Breast epithelium (tissue), 4 donors: ENCODE measurements around the gene HSPG2. TPM values are rescaled to one million over a fixed set of nuclear protein-coding genes. Genes with fewer than 3 reads are reported as not detected.

ENCODE experiments used
- DNase-seq, 2 donors: peaks; one replicate each; pipeline ENCODE4 v3.0.0-alpha.2; 2019; ENCODE audit warnings: low spot score in 2 of 2
- H3K27ac ChIP-seq, 2 donors: fragments of 200-600 bp; sonication (generic) in 1 of 2; one replicate each; pipeline ENCODE4 v1.5.1; 2016 to 2019; ENCODE audit warnings: mild to moderate bottlenecking in 1 of 2
- H3K27me3 ChIP-seq, 2 donors: fragments of 200-600 bp; sonication (generic) in 1 of 2; one replicate each; pipeline versions ENCODE4 v1.5.1 to v1.6.0; 2017 to 2019; ENCODE audit warnings: control low read depth in 1 of 2, mild to moderate bottlenecking in 1 of 2
- H3K36me3 ChIP-seq: fragments of 200-600 bp; one replicate; pipeline ENCODE4 v1.5.1; 2019
- H3K4me1 ChIP-seq, 2 donors: fragments of 200-600 bp; sonication (generic); one replicate each; pipeline ENCODE4 v1.5.1; 2016 to 2019; ENCODE audit warnings: control low read depth in 1 of 2
- H3K4me3 ChIP-seq, 3 donors: fragments of 200-600 bp; sonication (generic); 1 replicate in 2 of 3; 2 replicates in 1 of 3; pipeline ENCODE4 v1.5.1; 2016 to 2019; ENCODE audit warnings: mild to moderate bottlenecking in 3 of 3, moderate library complexity in 2 of 3
- H3K9me3 ChIP-seq, 2 donors: fragments of 200-600 bp; sonication (generic) in 1 of 2; one replicate each; pipeline ENCODE4 v1.5.1; 2016 to 2019; ENCODE audit warnings: control low read depth in 1 of 2
- POLR2A ChIP-seq: fragments of 450-650 bp; IDR thresholded peaks from one replicate; pipeline ENCODE4 v1.6.1; 2016; ENCODE audit warnings: antibody characterized with exemption, mild to moderate bottlenecking, moderate library complexity
- POLR2AphosphoS5 ChIP-seq, 3 donors: sonication (generic); formaldehyde crosslinking; IDR thresholded peaks; one replicate each; pipeline ENCODE4 v1.6.1; 2017; ENCODE audit warnings: antibody characterized with exemption in 3 of 3
- intact Hi-C: fragments of 100-400 bp; cut with DNase I; formaldehyde crosslinking; loops from one replicate; pipeline ENCODE4 v1.15.1; 2023; ENCODE audit warnings: low total_unique reads
- total RNA-seq, 3 donors: library from RNA; depleted of rRNA; stranded (reverse); fragments of >200 nt; gene quantifications; one replicate each; pipeline ENCODE4 v1.1.0, GENCODE V29; 2016
- TF ChIP-seq, protein P1 (sequence below), 3 donors: fragments of 450-650 bp; IDR thresholded peaks; one replicate each; pipeline ENCODE4 v1.5.1; 2016 to 2017; ENCODE audit warnings: antibody characterized with exemption in 3 of 3, mild to moderate bottlenecking in 3 of 3, moderate library complexity in 3 of 3

The HSPG2 gene
- total RNA-seq, 3 donors from 2014 or later: 48.3 to 219 (median 95.0) TPM

DNA sequence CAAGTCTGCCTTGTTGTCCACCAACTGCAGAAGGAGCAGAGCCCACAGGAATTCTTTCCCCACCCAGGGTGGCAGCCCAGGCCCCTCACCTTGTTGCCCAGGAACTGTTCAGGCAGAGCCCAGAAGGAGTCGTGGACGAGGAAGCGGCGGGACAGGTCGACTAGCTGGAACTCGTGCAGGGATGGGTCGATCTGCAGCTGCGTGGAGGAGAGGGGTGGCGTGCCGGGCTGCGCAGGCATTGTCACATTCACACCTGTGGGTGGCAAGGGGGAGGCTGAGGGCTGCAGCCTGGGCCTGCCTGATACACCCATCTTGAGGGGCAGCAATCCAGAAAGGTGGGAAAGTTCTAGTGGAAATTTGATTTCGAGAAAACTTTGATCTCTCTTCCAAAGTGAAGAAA, 55.9 kb downstream of the HSPG2 start:
- Histone ChIP-seq H3K27ac (no peak overlapping the region), H3K4me3 (no peak overlapping the region), H3K4me1 (no peaks in the 10 kb centered on the region), H3K27me3 (no peaks in the 10 kb centered on the region), H3K36me3 (peaks cover 10% of the 10 kb centered on the region), H3K9me3 (no peaks in the 10 kb centered on the region)
- DNase-seq: no peak
- intact Hi-C loops: no loop called here
- TF ChIP-seq POLR2AphosphoS5 (IDR thresholded peaks at IDR 0.05) (no peak), POLR2A (no peak)
- TF ChIP-seq, protein P1, sequence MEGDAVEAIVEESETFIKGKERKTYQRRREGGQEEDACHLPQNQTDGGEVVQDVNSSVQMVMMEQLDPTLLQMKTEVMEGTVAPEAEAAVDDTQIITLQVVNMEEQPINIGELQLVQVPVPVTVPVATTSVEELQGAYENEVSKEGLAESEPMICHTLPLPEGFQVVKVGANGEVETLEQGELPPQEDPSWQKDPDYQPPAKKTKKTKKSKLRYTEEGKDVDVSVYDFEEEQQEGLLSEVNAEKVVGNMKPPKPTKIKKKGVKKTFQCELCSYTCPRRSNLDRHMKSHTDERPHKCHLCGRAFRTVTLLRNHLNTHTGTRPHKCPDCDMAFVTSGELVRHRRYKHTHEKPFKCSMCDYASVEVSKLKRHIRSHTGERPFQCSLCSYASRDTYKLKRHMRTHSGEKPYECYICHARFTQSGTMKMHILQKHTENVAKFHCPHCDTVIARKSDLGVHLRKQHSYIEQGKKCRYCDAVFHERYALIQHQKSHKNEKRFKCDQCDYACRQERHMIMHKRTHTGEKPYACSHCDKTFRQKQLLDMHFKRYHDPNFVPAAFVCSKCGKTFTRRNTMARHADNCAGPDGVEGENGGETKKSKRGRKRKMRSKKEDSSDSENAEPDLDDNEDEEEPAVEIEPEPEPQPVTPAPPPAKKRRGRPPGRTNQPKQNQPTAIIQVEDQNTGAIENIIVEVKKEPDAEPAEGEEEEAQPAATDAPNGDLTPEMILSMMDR (IDR thresholded peaks at IDR 0.05): no peak

DNA sequence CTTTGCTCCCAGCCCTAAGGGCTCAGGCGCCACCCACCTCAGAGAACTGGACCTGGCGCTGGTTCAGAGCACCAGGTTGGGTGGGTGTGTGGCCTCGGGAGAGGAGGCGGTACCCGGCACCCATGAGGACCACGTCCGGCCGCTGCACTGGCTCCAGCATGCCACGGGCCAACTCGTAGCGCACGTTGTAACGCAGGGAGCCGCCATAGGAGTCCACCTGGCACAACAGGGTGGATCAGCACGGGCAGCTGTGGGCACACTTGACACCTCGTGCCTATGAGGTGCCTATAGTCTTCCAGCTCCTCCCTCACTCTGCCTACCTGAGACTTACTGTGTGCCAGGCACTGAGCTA, 56.5 kb downstream of the HSPG2 start:
- TF ChIP-seq, protein P1 (IDR thresholded peaks at IDR 0.05): no peak
- no peak for TF ChIP-seq POLR2A
- TF ChIP-seq POLR2AphosphoS5 (IDR thresholded peaks at IDR 0.05): no peak
- H3K27ac ChIP-seq: no peak overlapping the region
- peaks cover 10% of the 10 kb centered on the region for H3K36me3 ChIP-seq

DNA sequence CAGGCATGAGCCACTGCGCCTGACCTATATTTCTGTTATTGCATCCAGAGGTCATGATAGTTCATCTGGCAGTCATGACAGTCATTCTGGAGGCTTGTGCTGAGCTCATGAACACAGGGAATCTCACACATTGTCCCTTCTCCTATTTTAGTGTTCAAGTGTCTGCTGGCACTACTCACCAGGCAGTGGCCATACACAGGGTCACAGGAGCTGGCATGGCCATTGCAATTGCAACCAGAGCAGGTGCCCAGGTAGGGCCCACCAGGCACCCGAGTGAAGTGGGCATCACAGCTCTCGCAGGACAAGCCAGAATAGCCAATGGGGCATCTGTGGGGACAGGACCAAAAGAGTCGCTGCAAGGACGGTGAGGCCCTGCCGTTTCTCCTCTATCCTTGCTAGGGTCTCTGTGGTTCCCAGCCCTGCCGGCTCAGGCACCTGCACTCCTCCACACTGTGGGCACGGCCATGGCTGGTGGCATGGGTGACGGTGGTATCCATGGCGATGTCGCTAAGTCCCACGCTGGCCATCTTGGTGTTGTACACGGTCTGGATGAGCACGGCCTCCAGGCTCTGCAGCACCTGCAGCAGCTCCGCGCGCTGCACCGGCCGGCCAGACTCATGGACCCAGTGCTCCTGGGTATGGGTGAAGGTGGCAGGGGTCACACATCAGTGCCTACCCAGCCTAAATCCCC, 57.0 kb downstream of the HSPG2 start:
- no peaks in the 10 kb centered on the region for H3K27me3 ChIP-seq
- H3K36me3 ChIP-seq: peaks cover 10% of the 10 kb centered on the region
- TF ChIP-seq POLR2AphosphoS5 (IDR thresholded peaks at IDR 0.05) (no peak), POLR2A (no peak)
- TF ChIP-seq, protein P1 (IDR thresholded peaks at IDR 0.05): no peak
- no peak overlapping the region for H3K27ac ChIP-seq
- no peak for DNase-seq
- intact Hi-C loops: no loop called here
- no peaks in the 10 kb centered on the region for H3K4me1 ChIP-seq
- H3K4me3 ChIP-seq: no peak overlapping the region
- no peaks in the 10 kb centered on the region for H3K9me3 ChIP-seq

More for the DNA sequence above, 56.5 kb downstream of the HSPG2 start:
- no peak overlapping the region for H3K4me3 ChIP-seq
- no peaks in the 10 kb centered on the region for H3K4me1 ChIP-seq
- no peaks in the 10 kb centered on the region for H3K9me3 ChIP-seq
- no peaks in the 10 kb centered on the region for H3K27me3 ChIP-seq
- DNase-seq: no peak
- intact Hi-C loops: no loop called here

DNA sequence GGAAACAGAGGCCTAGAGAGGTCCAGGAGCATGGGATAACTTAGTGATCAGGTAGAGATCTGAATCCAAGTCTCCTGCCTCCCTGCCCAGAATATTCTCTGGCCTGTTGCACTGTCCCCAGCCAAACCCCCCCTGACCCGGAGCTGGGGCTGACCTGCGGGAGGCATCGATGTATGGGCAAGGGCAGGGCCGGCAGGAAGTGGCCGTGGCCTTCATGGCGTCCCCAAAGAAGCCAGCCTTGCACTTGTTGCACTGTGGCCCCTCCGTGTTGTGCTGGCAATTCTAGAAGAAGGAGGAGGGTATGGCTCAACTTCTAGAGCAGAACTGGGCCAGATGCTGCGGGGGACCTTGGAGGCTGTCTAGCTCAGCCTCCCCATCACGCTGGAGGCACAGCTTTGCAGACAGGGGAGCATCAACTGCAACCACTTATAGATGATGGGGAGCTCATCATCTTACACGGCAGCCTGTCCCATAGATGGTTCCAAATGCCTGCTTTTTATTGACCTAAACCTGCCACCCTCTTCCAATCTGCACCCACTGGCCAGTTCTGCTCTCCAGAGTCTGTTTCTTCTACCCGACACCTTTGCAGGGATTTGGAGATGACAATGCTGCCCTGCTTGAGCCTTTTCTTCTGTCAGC, 58.2 kb downstream of the HSPG2 start:
- no peaks in the 10 kb centered on the region for H3K9me3 ChIP-seq
- no peak overlapping the region for H3K4me3 ChIP-seq
- no peaks in the 10 kb centered on the region for H3K4me1 ChIP-seq
- intact Hi-C loops: no loop called here
- no peaks in the 10 kb centered on the region for H3K27me3 ChIP-seq
- no peak overlapping the region for H3K27ac ChIP-seq
- no peak for TF ChIP-seq POLR2A
- TF ChIP-seq, protein P1 (IDR thresholded peaks at IDR 0.05): no peak
- TF ChIP-seq POLR2AphosphoS5 (IDR thresholded peaks at IDR 0.05): no peak
- peaks cover 10% of the 10 kb centered on the region for H3K36me3 ChIP-seq
- DNase-seq: no peak

DNA sequence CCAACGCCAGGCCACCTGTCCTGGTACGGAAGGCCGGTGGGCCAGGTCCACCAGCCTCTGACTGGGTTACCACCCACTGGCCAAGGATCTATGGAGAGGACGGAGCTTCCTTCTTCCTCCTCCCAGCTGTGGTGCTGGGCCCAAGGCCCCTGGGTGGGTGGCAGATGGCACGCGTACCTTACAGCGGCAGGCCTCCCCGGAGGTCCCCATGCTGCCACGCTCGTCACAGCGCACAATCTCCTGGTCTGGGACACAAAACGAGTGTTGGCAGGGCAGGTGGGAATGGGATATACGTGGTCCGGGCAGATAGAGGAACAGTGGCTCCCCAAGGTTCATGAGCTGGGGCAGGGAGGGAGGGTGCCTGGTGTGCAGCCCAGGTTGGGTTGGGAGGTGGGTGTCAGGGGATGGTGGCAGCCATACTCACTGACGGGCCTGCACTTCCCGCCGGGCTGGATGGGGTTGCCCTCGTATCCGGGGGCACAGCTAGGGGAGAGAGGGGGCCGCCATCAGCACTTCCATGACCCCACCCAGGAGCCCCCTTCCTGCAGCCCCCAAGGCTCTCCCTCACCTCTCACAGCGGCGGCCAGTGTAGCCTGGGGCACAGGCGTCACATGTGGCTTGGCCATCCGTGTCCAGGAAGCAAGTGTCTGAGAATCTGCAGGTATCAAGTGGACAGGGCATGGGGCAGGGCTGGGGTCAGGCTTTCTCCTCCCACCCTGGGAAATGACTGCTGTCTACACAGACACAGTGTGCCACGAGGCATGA, 58.9 kb downstream of the HSPG2 start:
- intact Hi-C loops: no loop called here
- Histone ChIP-seq H3K27me3 (no peaks in the 10 kb centered on the region), H3K4me3 (no peak overlapping the region), H3K4me1 (no peaks in the 10 kb centered on the region), H3K36me3 (peaks cover 10% of the 10 kb centered on the region), H3K27ac (no peak overlapping the region), H3K9me3 (no peaks in the 10 kb centered on the region)
- TF ChIP-seq POLR2AphosphoS5 (IDR thresholded peaks at IDR 0.05): no peak
- TF ChIP-seq, protein P1 (IDR thresholded peaks at IDR 0.05): no peak
- TF ChIP-seq POLR2A: no peak
- no peak for DNase-seq
